ENCODE results near the gene RGS14.

RGS14 gene

DNA sequence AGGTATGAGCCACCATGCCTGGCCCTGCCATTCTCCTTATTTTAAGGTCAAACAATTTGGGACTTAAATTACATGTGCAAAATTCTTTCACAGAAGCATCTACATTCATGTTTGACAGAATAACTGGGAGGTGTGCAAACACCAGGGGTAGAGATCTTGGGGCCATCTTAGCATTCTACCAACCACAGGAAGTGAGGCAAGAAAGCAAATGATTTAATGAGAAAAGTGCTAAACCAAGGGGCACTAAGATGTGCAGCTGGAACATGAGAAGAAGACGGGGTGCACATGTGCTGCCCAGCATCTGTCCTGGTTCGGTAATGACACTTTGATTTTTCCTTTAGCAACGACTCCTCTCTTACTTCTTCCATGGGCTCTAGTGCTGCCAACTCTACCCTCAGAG is 52.9 kb downstream of the RGS14 start:
- TF ChIP-seq ESRRG (CRISPR knock-in tag; IDR thresholded peaks at IDR 0.05) = no peak
- TF ChIP-seq TOX (CRISPR knock-in tag; IDR thresholded peaks at IDR 0.05; ENCODE audit: borderline replicate concordance) = no peak
- TF ChIP-seq TCF4 (CRISPR knock-in tag; IDR thresholded peaks at IDR 0.05; ENCODE audit: borderline replicate concordance) = no peak
- no peak for TF ChIP-seq ZNF565 (CRISPR knock-in tag; conservative IDR thresholded peaks at IDR 0.05; ENCODE audit: low read depth)
- TF ChIP-seq SNAI2 (CRISPR knock-in tag; IDR thresholded peaks at IDR 0.05) = no peak
- TF ChIP-seq, protein P1, sequence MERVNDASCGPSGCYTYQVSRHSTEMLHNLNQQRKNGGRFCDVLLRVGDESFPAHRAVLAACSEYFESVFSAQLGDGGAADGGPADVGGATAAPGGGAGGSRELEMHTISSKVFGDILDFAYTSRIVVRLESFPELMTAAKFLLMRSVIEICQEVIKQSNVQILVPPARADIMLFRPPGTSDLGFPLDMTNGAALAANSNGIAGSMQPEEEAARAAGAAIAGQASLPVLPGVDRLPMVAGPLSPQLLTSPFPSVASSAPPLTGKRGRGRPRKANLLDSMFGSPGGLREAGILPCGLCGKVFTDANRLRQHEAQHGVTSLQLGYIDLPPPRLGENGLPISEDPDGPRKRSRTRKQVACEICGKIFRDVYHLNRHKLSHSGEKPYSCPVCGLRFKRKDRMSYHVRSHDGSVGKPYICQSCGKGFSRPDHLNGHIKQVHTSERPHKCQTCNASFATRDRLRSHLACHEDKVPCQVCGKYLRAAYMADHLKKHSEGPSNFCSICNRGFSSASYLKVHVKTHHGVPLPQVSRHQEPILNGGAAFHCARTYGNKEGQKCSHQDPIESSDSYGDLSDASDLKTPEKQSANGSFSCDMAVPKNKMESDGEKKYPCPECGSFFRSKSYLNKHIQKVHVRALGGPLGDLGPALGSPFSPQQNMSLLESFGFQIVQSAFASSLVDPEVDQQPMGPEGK (CRISPR knock-in tag; IDR thresholded peaks at IDR 0.05; ENCODE audit: borderline replicate concordance) = no peak
- no peak for TF ChIP-seq ZNF8 (CRISPR knock-in tag; IDR thresholded peaks at IDR 0.05)
- TF ChIP-seq BACH2 (CRISPR knock-in tag; IDR thresholded peaks at IDR 0.05; ENCODE audit: borderline replicate concordance) = no peak
- ATAC-seq = no peak

DNA sequence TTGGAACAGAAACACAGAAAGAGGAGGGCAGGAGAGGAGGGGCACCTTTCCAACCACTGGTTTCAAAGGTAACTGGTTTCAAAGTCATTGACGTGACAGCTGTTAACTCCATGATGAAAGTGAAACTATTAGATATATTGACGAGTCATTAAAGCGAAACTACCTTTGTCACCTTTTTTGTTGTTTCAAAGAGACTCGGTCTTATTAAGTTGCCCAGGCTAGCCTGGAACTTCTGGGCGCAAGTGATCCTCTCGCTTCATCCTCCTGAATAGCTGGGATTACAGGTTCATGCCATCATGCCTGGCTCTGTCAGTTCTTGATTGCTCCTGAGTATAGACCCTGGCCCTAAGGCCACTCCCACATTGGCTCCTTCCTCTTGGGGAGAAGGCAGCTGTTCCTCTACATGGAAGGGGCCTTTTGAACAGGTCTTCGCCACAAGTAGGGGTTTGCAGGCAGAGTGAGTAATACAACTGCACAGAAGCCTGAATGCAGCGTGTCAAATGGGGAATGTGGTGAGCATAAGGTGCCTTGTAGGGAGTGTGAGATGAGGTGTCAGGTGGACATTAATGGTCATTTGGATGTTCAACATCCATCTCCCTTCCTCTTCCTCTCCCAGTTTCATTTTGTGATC is 55.0 kb downstream of the RGS14 start:
- no peak for ATAC-seq
- TF ChIP-seq ESRRG (CRISPR knock-in tag; IDR thresholded peaks at IDR 0.05) (no peak), ZFP3 (CRISPR knock-in tag; IDR thresholded peaks at IDR 0.05) (no peak), ZNF565 (CRISPR knock-in tag; conservative IDR thresholded peaks at IDR 0.05; ENCODE audit: low read depth) (no peak), RARB (CRISPR knock-in tag; IDR thresholded peaks at IDR 0.05) (no peak), BACH2 (CRISPR knock-in tag; IDR thresholded peaks at IDR 0.05; ENCODE audit: borderline replicate concordance) (no peak), ZNF70 (CRISPR knock-in tag; IDR thresholded peaks at IDR 0.05) (no peak), OSR1 (CRISPR knock-in tag; IDR thresholded peaks at IDR 0.05) (no peak), GLIS3 (CRISPR knock-in tag; IDR thresholded peaks at IDR 0.05) (no peak), PPARA (CRISPR knock-in tag; IDR thresholded peaks at IDR 0.05; ENCODE audit: borderline replicate concordance) (no peak), TOX (CRISPR knock-in tag; IDR thresholded peaks at IDR 0.05; ENCODE audit: borderline replicate concordance) (no peak), ARNTL (CRISPR knock-in tag; IDR thresholded peaks at IDR 0.05; ENCODE audit: borderline replicate concordance, low read depth) (no peak), CSDC2 (CRISPR knock-in tag; IDR thresholded peaks at IDR 0.05) (no peak), ISL1 (CRISPR knock-in tag; IDR thresholded peaks at IDR 0.05) (no peak), ZC3H10 (CRISPR knock-in tag; IDR thresholded peaks at IDR 0.05) (no peak)
- TF ChIP-seq, protein P2, sequence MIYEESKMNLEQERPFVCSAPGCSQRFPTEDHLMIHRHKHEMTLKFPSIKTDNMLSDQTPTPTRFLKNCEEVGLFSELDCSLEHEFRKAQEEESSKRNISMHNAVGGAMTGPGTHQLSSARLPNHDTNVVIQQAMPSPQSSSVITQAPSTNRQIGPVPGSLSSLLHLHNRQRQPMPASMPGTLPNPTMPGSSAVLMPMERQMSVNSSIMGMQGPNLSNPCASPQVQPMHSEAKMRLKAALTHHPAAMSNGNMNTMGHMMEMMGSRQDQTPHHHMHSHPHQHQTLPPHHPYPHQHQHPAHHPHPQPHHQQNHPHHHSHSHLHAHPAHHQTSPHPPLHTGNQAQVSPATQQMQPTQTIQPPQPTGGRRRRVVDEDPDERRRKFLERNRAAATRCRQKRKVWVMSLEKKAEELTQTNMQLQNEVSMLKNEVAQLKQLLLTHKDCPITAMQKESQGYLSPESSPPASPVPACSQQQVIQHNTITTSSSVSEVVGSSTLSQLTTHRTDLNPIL (CRISPR knock-in tag; IDR thresholded peaks at IDR 0.05; ENCODE audit: low read depth) = no peak
- TF ChIP-seq, protein P3, sequence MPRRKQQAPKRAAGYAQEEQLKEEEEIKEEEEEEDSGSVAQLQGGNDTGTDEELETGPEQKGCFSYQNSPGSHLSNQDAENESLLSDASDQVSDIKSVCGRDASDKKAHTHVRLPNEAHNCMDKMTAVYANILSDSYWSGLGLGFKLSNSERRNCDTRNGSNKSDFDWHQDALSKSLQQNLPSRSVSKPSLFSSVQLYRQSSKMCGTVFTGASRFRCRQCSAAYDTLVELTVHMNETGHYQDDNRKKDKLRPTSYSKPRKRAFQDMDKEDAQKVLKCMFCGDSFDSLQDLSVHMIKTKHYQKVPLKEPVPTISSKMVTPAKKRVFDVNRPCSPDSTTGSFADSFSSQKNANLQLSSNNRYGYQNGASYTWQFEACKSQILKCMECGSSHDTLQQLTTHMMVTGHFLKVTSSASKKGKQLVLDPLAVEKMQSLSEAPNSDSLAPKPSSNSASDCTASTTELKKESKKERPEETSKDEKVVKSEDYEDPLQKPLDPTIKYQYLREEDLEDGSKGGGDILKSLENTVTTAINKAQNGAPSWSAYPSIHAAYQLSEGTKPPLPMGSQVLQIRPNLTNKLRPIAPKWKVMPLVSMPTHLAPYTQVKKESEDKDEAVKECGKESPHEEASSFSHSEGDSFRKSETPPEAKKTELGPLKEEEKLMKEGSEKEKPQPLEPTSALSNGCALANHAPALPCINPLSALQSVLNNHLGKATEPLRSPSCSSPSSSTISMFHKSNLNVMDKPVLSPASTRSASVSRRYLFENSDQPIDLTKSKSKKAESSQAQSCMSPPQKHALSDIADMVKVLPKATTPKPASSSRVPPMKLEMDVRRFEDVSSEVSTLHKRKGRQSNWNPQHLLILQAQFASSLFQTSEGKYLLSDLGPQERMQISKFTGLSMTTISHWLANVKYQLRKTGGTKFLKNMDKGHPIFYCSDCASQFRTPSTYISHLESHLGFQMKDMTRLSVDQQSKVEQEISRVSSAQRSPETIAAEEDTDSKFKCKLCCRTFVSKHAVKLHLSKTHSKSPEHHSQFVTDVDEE (CRISPR knock-in tag; IDR thresholded peaks at IDR 0.05) = no peak
- TF ChIP-seq, protein P4, sequence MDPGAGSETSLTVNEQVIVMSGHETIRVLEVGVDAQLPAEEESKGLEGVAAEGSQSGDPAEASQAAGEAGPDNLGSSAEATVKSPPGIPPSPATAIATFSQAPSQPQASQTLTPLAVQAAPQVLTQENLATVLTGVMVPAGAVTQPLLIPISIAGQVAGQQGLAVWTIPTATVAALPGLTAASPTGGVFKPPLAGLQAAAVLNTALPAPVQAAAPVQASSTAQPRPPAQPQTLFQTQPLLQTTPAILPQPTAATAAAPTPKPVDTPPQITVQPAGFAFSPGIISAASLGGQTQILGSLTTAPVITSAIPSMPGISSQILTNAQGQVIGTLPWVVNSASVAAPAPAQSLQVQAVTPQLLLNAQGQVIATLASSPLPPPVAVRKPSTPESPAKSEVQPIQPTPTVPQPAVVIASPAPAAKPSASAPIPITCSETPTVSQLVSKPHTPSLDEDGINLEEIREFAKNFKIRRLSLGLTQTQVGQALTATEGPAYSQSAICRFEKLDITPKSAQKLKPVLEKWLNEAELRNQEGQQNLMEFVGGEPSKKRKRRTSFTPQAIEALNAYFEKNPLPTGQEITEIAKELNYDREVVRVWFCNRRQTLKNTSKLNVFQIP (CRISPR knock-in tag; IDR thresholded peaks at IDR 0.05; ENCODE audit: borderline replicate concordance, low read depth) = no peak
- TF ChIP-seq, protein P5, sequence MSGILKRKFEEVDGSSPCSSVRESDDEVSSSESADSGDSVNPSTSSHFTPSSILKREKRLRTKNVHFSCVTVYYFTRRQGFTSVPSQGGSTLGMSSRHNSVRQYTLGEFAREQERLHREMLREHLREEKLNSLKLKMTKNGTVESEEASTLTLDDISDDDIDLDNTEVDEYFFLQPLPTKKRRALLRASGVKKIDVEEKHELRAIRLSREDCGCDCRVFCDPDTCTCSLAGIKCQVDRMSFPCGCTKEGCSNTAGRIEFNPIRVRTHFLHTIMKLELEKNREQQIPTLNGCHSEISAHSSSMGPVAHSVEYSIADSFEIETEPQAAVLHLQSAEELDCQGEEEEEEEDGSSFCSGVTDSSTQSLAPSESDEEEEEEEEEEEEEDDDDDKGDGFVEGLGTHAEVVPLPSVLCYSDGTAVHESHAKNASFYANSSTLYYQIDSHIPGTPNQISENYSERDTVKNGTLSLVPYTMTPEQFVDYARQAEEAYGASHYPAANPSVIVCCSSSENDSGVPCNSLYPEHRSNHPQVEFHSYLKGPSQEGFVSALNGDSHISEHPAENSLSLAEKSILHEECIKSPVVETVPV (CRISPR knock-in tag; IDR thresholded peaks at IDR 0.05) = no peak
- TF ChIP-seq, protein P1 (CRISPR knock-in tag; IDR thresholded peaks at IDR 0.05; ENCODE audit: borderline replicate concordance) = no peak
